H1 (cell line): Measurements from ENCODE around the gene RERE. TPM values are rescaled to one million over a fixed set of nuclear protein-coding genes. Genes with fewer than 3 reads are reported as not detected.

ENCODE experiments used
- CTCF ChIA-PET: fragments of 300-600 bp; sonication (Branson Sonifier 250); formaldehyde crosslinking; loops from one replicate; lab custom pipeline; 2021; ENCODE audit not compliant: partially characterized antibody; lab: Charles Lee
- POLR2A ChIA-PET: fragments of 300-600 bp; sonication (Branson Sonifier 250); formaldehyde crosslinking; loops from one replicate; lab custom pipeline; 2021; ENCODE audit warnings: inconsistent platforms; ENCODE audit not compliant: partially characterized antibody; lab: Charles Lee
- DNase-seq, 2 experiments: peaks; one replicate each; pipeline versions ENCODE4 v3.0.0 to v3.0.0-alpha.2; 2010 to 2022; ENCODE audit warnings: low spot score in 2 of 2, low read depth in 1 of 2, mixed read lengths in 1 of 2
- FAIRE-seq: peaks from 2 replicates; lab custom pipeline; 2011; peaks lifted over from hg19 to GRCh38; lab: Jason Lieb, UNC
- H2AFZ ChIP-seq: 2 replicates; pipeline ENCODE4 v1.8.1; 2012; ENCODE audit warnings: low read length, inconsistent platforms
- H2AK5ac ChIP-seq: 2 replicates; pipeline ENCODE4 v1.6.1; 2013; ENCODE audit warnings: low read depth, low read length
- H2BK120ac ChIP-seq: replicated peaks from 2 replicates; pipeline ENCODE3; 2013; ENCODE audit warnings: low read depth, low read length, inconsistent platforms
- H2BK12ac ChIP-seq: 2 replicates; pipeline ENCODE4 v1.6.1; 2013; ENCODE audit warnings: low read depth, low read length
- H2BK15ac ChIP-seq: 2 replicates; pipeline ENCODE4 v1.6.1; 2013; ENCODE audit warnings: low read length
- H2BK20ac ChIP-seq: 2 replicates; pipeline ENCODE4 v1.6.1; 2013; ENCODE audit warnings: low read length
- H2BK5ac ChIP-seq: 2 replicates; pipeline ENCODE4 v1.6.1; 2013; ENCODE audit warnings: low read depth, low read length
- H3K14ac ChIP-seq: 2 replicates; pipeline ENCODE4 v1.6.1; 2013; ENCODE audit warnings: inconsistent platforms; ENCODE audit not compliant: insufficient read length
- H3K18ac ChIP-seq: 2 replicates; pipeline ENCODE4 v1.6.1; 2013; ENCODE audit warnings: low read length; ENCODE audit errors: extremely low read depth
- H3K23ac ChIP-seq: 2 replicates; pipeline ENCODE4 v1.6.1; 2013; ENCODE audit warnings: inconsistent platforms; ENCODE audit not compliant: insufficient read length
- H3K23me2 ChIP-seq: 2 replicates; pipeline ENCODE4 v1.6.1; 2013; ENCODE audit warnings: low read depth, low read length
- H3K27ac ChIP-seq: 2 replicates; pipeline ENCODE4 v1.6.1; 2011; ENCODE audit warnings: low read depth, low read length, inconsistent platforms
- H3K27me3 ChIP-seq, 4 experiments: replicated peaks in 1 of 4; 1 replicate in 1 of 4; 2 replicates in 3 of 4; pipeline versions ENCODE4 v1.6.1 to v1.8.1; 2011 to 2013; ENCODE audit warnings: low read length in 3 of 4, mild to moderate bottlenecking in 3 of 4, inconsistent platforms in 2 of 4, mixed read lengths in 2 of 4, moderate library complexity in 1 of 4; ENCODE audit not compliant: control insufficient read depth in 3 of 4, insufficient read depth in 3 of 4; ENCODE audit errors: extremely low read depth in 1 of 4
- H3K36me3 ChIP-seq, 4 experiments: 2 replicates each; pipeline versions ENCODE4 v1.6.1 to v1.8.1; 2011 to 2013; ENCODE audit warnings: mild to moderate bottlenecking in 4 of 4, low read length in 3 of 4, moderate library complexity in 2 of 4, control low read depth in 1 of 4, inconsistent platforms in 1 of 4; ENCODE audit not compliant: insufficient read depth in 4 of 4, control insufficient read depth in 2 of 4
- H3K4ac ChIP-seq: replicated peaks from 2 replicates; pipeline ENCODE3; 2013; ENCODE audit warnings: low read length, low read depth, mixed read lengths, inconsistent platforms; ENCODE audit not compliant: insufficient read length
- H3K4me1 ChIP-seq, 4 experiments: replicated peaks in 1 of 4; 1 replicate in 1 of 4; 2 replicates in 3 of 4; pipeline versions ENCODE4 v1.6.1 to v1.8.1; 2011 to 2013; ENCODE audit warnings: low read length in 3 of 4, inconsistent platforms in 2 of 4, mixed read lengths in 1 of 4; ENCODE audit not compliant: insufficient read depth in 4 of 4, control insufficient read depth in 3 of 4
- H3K4me2 ChIP-seq, 2 experiments: 2 replicates each; pipeline versions ENCODE4 v1.6.1 to v1.8.1; 2011 to 2013; ENCODE audit warnings: low read depth in 2 of 2, low read length in 2 of 2, control low read depth in 1 of 2, inconsistent platforms in 1 of 2, mild to moderate bottlenecking in 1 of 2; ENCODE audit not compliant: insufficient read depth in 1 of 2
- H3K4me3 ChIP-seq, 4 experiments: fragments of 200-600, 300-600 bp in 1 of 4; sonication (generic), shearing (Covaris generic), sonication (Bioruptor Twin) in 1 of 4; 2 replicates each; pipeline versions ENCODE4 v1.5.1 to v1.8.1; 2011 to 2016; ENCODE audit warnings: low read length in 4 of 4, low read depth in 3 of 4, control low read depth in 2 of 4, inconsistent platforms in 2 of 4, mild to moderate bottlenecking in 2 of 4, mixed read lengths in 1 of 4, moderate library complexity in 1 of 4; ENCODE audit not compliant: insufficient read depth in 2 of 4; ENCODE audit errors: extremely low read depth in 1 of 4
- H3K56ac ChIP-seq: replicated peaks from 2 replicates; pipeline ENCODE3; 2013; ENCODE audit warnings: low read depth, mild to moderate bottlenecking, mixed read lengths, low read length, inconsistent platforms; ENCODE audit not compliant: insufficient read length
- H3K79me1 ChIP-seq: 2 replicates; pipeline ENCODE4 v1.6.1; 2013; ENCODE audit warnings: low read depth, low read length, control low read depth
- H3K79me2 ChIP-seq, 2 experiments: 2 replicates each; pipeline versions ENCODE4 v1.6.1 to v1.8.1; 2012 to 2013; ENCODE audit warnings: low read length in 2 of 2, mild to moderate bottlenecking in 2 of 2, inconsistent platforms in 1 of 2; ENCODE audit not compliant: insufficient read depth in 2 of 2, control insufficient read depth in 1 of 2
- H3K9ac ChIP-seq, 4 experiments: replicated peaks in 1 of 4; 1 replicate in 1 of 4; 2 replicates in 3 of 4; pipeline versions ENCODE4 v1.6.1 to v1.8.1; 2011 to 2013; ENCODE audit warnings: low read depth in 3 of 4, low read length in 3 of 4, control low read depth in 2 of 4, mild to moderate bottlenecking in 2 of 4, moderate library complexity in 2 of 4, inconsistent platforms in 1 of 4; ENCODE audit errors: extremely low read depth in 1 of 4
- H3K9me3 ChIP-seq, 2 experiments: 2 replicates each; pipeline versions ENCODE4 v1.6.1 to v1.8.1; 2012 to 2013; ENCODE audit warnings: mild to moderate bottlenecking in 2 of 2, moderate library complexity in 2 of 2, control low read depth in 1 of 2, inconsistent platforms in 1 of 2, low read depth in 1 of 2, low read length in 1 of 2, mixed read lengths in 1 of 2; ENCODE audit not compliant: insufficient read depth in 2 of 2
- H4K20me1 ChIP-seq, 2 experiments: replicated peaks in 1 of 2; 2 replicates each; pipeline versions ENCODE3 to v1.8.1; 2011 to 2013; ENCODE audit warnings: inconsistent platforms in 2 of 2, low read length in 2 of 2, mild to moderate bottlenecking in 1 of 2; ENCODE audit not compliant: insufficient read depth in 2 of 2, control insufficient read depth in 1 of 2
- H4K5ac ChIP-seq: 2 replicates; pipeline ENCODE4 v1.6.1; 2013; ENCODE audit warnings: low read length, low read depth, mixed read lengths, inconsistent platforms; ENCODE audit not compliant: insufficient read length
- H4K8ac ChIP-seq: 2 replicates; pipeline ENCODE4 v1.8.0; 2013; ENCODE audit warnings: mild to moderate bottlenecking, moderate library complexity, low read length, inconsistent platforms; ENCODE audit not compliant: insufficient read depth; ENCODE audit errors: extremely low read depth
- H4K91ac ChIP-seq: replicated peaks from 2 replicates; pipeline ENCODE3; 2013; ENCODE audit warnings: low read length, mixed read lengths, inconsistent platforms; ENCODE audit not compliant: insufficient read length
- ASH2L ChIP-seq: fragments of 200-600, 300-600 bp; sonication (generic); IDR thresholded peaks from one replicate; pipeline ENCODE4 v1.7.1; 2017; ENCODE audit warnings: low read length
- ATF3 ChIP-seq: IDR thresholded peaks from 2 replicates; pipeline ENCODE4 v1.6.1; 2011; ENCODE audit warnings: low read depth, mild to moderate bottlenecking, low read length; ENCODE audit not compliant: insufficient read depth
- FOSL1 ChIP-seq: IDR thresholded peaks from 2 replicates; pipeline ENCODE4 v1.6.1; 2011; ENCODE audit warnings: mild to moderate bottlenecking, low read depth, low read length, moderate library complexity; ENCODE audit not compliant: insufficient read depth
- GABPA ChIP-seq: IDR thresholded peaks from 2 replicates; pipeline ENCODE4 v1.6.1; 2011; ENCODE audit warnings: mild to moderate bottlenecking, low read length, moderate library complexity, borderline replicate concordance; ENCODE audit not compliant: insufficient read depth
- NANOG ChIP-seq: IDR thresholded peaks from 2 replicates; pipeline ENCODE4 v1.6.1; 2011; ENCODE audit warnings: low read length, low read depth, mild to moderate bottlenecking, inconsistent platforms; ENCODE audit not compliant: insufficient read depth, poor library complexity, severe bottlenecking
- POU5F1 ChIP-seq: IDR thresholded peaks from 2 replicates; pipeline ENCODE4 v1.6.1; 2011; ENCODE audit warnings: low read depth, mild to moderate bottlenecking, low read length, moderate library complexity
- SIN3A ChIP-seq, 2 experiments: IDR thresholded peaks in 1 of 2; conservative IDR thresholded peaks in 1 of 2; 2 replicates each; pipeline ENCODE4 v1.6.1; 2011 to 2012; ENCODE audit warnings: low read length in 2 of 2, improper control_type of control experiment in 1 of 2, low read depth in 1 of 2, mild to moderate bottlenecking in 1 of 2
- SRF ChIP-seq: IDR thresholded peaks from 2 replicates; pipeline ENCODE4 v1.6.1; 2011; ENCODE audit warnings: mild to moderate bottlenecking, low read depth, low read length, moderate library complexity
- ZNF274 ChIP-seq: IDR thresholded peaks from 2 replicates; pipeline ENCODE4 v1.7.0; 2012; ENCODE audit warnings: low read length, borderline replicate concordance; ENCODE audit errors: extremely low read depth
- WGBS, 2 experiments: shearing (Covaris generic) in 1 of 2; methylation state at CpG; one replicate each; pipeline versions ENCODE4 v1.1.6 to v1.1.7; 2013 to 2015; ENCODE audit warnings: low lambda C conversion rate in 2 of 2, mixed read lengths in 2 of 2, inconsistent platforms in 1 of 2, low coverage in 1 of 2, missing lambda C conversion rate in 1 of 2; ENCODE audit not compliant: insufficient replicate concordance in 2 of 2, insufficient coverage in 1 of 2, insufficient read length in 1 of 2; ENCODE audit errors: extremely low coverage in 1 of 2, missing lambda C conversion rate in 1 of 2; 5-methylcytosine and 5-hydroxymethylcytosine counted together
- polyA plus RNA-seq, 7 experiments: library from polyadenylated mRNA; depleted of rRNA in 3 of 7; stranded (reverse) in 5 of 7; unstranded in 2 of 7; fragments of >200 nt in 5 of 7; fragments of 200-250 nt in 2 of 7; gene quantifications; 1 replicate in 5 of 7; 2 replicates in 1 of 7; 4 replicates in 1 of 7; pipeline versions ENCODE4 v1.2.1 to v1.2.3, GENCODE V29; 2011 to 2013; ENCODE audit warnings: missing spikeins in 2 of 7, mixed read lengths in 2 of 7
- total RNA-seq: library from RNA; stranded (reverse); fragmentation: NEBNext Ultra II Directional; extraction: Animal tissue kit (Norgen Biotek cat#: 25700); gene quantifications from 2 replicates; pipeline ENCODE4 v1.2.1, GENCODE V29; 2021

RERE gene
- total and polyA plus RNA-seq, 2 of the 8 experiments (the other 6 are each of a cell fraction or from before 2014, with no cell fraction given) = 15.3 to 142 TPM

GRCh38 chr1:8717148-8717547 lies 100.3 kb downstream of the RERE start:
- no peak overlapping the region for H3K18ac ChIP-seq
- H3K14ac ChIP-seq = no peak overlapping the region
- H2BK5ac ChIP-seq = no peak overlapping the region
- no peak overlapping the region for H3K56ac ChIP-seq
- H2BK15ac ChIP-seq = no peak overlapping the region
- no peaks in the 10 kb centered on the region for H3K23me2 ChIP-seq
- no peak overlapping the region for H3K4me2 ChIP-seq
- DNase-seq (no peak), FAIRE-seq (no peak)
- ChIA-PET CTCF (interaction anchor here (0.7 to 2.8 kb wide), 7 partner anchors 10 to 132 kb away, joined by 3 to 18 read pairs (median 3); no protein-coding TSS in a partner anchor), POLR2A (no interaction called here)
- peaks cover 0 to 82% of the 10 kb centered on the region in 2 experiments; a peak in 3 of 4 replicates for H3K79me2 ChIP-seq
- no peaks in the 10 kb centered on the region for H3K79me1 ChIP-seq
- no peak overlapping the region for H2BK120ac ChIP-seq
- H2BK12ac ChIP-seq = no peak overlapping the region
- H3K36me3 ChIP-seq = no peaks in the 10 kb centered on the region
- H3K4me1 ChIP-seq = peaks cover 0 to 17% (median 7%) of the 10 kb centered on the region in 4 experiments; a peak in 5 of 7 replicates
- peak overlapping the region; percentile 16 for H4K5ac ChIP-seq
- H3K27me3 ChIP-seq = no peaks in the 10 kb centered on the region
- 91% methylated on average over 3 of the region's 3 CpGs; no CpG with 5 or more reads in 1 of the 2 experiments for WGBS, 2 experiments
- no peak overlapping the region for H3K4ac ChIP-seq
- no peak overlapping the region for H3K27ac ChIP-seq
- H2AFZ ChIP-seq = no peak overlapping the region
- H3K9me3 ChIP-seq = no peaks in the 10 kb centered on the region
- no peak overlapping the region for H2BK20ac ChIP-seq
- no peak overlapping the region for H4K91ac ChIP-seq
- H3K4me3 ChIP-seq = no peak overlapping the region
- no peak overlapping the region for H2AK5ac ChIP-seq
- H4K8ac ChIP-seq = no peak overlapping the region
- no peak overlapping the region for H3K9ac ChIP-seq
- H4K20me1 ChIP-seq = peaks cover 3 to 4% of the 10 kb centered on the region in 2 experiments
- H3K23ac ChIP-seq = no peak overlapping the region
- TF ChIP-seq ATF3 = no peak
- no peak for TF ChIP-seq FOSL1
- TF ChIP-seq NANOG = no peak
- TF ChIP-seq ASH2L = no peak
- no peak for TF ChIP-seq SIN3A (conservative IDR thresholded peaks at IDR 0.05 in 1 of 2, IDR thresholded peaks at IDR 0.05 in 1 of 2; ENCODE audit: low read depth in 1 of 2, low read length in 2 of 2)
- TF ChIP-seq POU5F1 = no peak
- no peak for TF ChIP-seq SRF
- TF ChIP-seq ZNF274 = no peak
- no peak for TF ChIP-seq GABPA
